Prostate gland (tissue), 2 donors: ENCODE measurements around the gene ANTXR1. TPM values are rescaled to one million over a fixed set of nuclear protein-coding genes. Genes with fewer than 3 reads are reported as not detected.
A peak's percentile ranks its signal among the peaks of the same experiment; 100 is the strongest.

ENCODE experiments used
- DNase-seq: peaks from one replicate; pipeline ENCODE4 v3.0.0-alpha.2; 2019; ENCODE audit warnings: low spot score
- H3K27ac ChIP-seq, 2 donors: fragments of 200-600 bp; sonication (generic); 2 replicates each; pipeline ENCODE4 v1.5.1; 2017 to 2019
- H3K27me3 ChIP-seq: fragments of 200-600 bp; sonication (generic); replicated peaks from 2 replicates; pipeline ENCODE4 v1.5.1; 2019; ENCODE audit not compliant: insufficient read depth
- H3K36me3 ChIP-seq, 2 donors: fragments of 200-600 bp; sonication (generic); 1 replicate in 1 of 2; 2 replicates in 1 of 2; pipeline versions ENCODE4 v1.5.1 to v1.8.1; 2017 to 2019
- H3K4me1 ChIP-seq: fragments of 200-600 bp; sonication (generic); replicated peaks from 2 replicates; pipeline ENCODE4 v1.5.1; 2019
- H3K4me3 ChIP-seq, 2 donors: fragments of 200-600 bp; sonication (generic); 2 replicates each; pipeline ENCODE4 v1.5.1; 2017 to 2019
- H3K9me3 ChIP-seq: fragments of 200-600 bp; sonication (generic); 2 replicates; pipeline ENCODE4 v1.5.1; 2017
- POLR2A ChIP-seq: fragments of 450-650 bp; IDR thresholded peaks from one replicate; pipeline ENCODE4 v1.6.1; 2016; ENCODE audit warnings: antibody characterized with exemption, mild to moderate bottlenecking
- POLR2AphosphoS5 ChIP-seq: sonication (generic); formaldehyde crosslinking; IDR thresholded peaks from one replicate; pipeline ENCODE4 v1.6.1; 2017; ENCODE audit warnings: antibody characterized with exemption
- WGBS: methylation state at CpG from one replicate; pipeline ENCODE4 v1.1.5; 2018; 5-methylcytosine and 5-hydroxymethylcytosine counted together
- intact Hi-C: fragments of 100-400 bp; cut with DNase I; formaldehyde crosslinking; loops from one replicate; pipeline ENCODE4 v1.14.2; 2022
- total RNA-seq, 2 donors: library from RNA; depleted of rRNA; stranded (reverse); fragments of >200 nt; gene quantifications; one replicate each; pipeline ENCODE4 v1.1.0, GENCODE V29; 2016
- TF ChIP-seq, protein P1 (sequence below), 4 experiments: fragments of 200-600 bp in 2 of 4; fragments of 450-650 bp in 2 of 4; sonication (generic) in 2 of 4; IDR thresholded peaks; 1 replicate in 3 of 4; 2 replicates in 1 of 4; pipeline ENCODE4 v1.5.1; 2016 to 2019; ENCODE audit warnings: antibody characterized with exemption in 4 of 4, mild to moderate bottlenecking in 2 of 4, moderate library complexity in 2 of 4

ANTXR1 gene
- total RNA-seq, 2 donors from 2014 or later, result 25.8 to 48.7 TPM

- Histone ChIP-seq H3K9me3 (no peaks in the 10 kb centered on the region), H3K27me3 (no peaks in the 10 kb centered on the region), H3K36me3 (no peaks in the 10 kb centered on the region), H3K4me3 (no peak overlapping the region), H3K27ac (no peak overlapping the region), H3K4me1 (no peaks in the 10 kb centered on the region)
- no peak for DNase-seq
- WGBS, result 59% methylated on average over 3 of the region's 3 CpGs
- intact Hi-C loops, result no loop called here
- TF ChIP-seq, protein P1, sequence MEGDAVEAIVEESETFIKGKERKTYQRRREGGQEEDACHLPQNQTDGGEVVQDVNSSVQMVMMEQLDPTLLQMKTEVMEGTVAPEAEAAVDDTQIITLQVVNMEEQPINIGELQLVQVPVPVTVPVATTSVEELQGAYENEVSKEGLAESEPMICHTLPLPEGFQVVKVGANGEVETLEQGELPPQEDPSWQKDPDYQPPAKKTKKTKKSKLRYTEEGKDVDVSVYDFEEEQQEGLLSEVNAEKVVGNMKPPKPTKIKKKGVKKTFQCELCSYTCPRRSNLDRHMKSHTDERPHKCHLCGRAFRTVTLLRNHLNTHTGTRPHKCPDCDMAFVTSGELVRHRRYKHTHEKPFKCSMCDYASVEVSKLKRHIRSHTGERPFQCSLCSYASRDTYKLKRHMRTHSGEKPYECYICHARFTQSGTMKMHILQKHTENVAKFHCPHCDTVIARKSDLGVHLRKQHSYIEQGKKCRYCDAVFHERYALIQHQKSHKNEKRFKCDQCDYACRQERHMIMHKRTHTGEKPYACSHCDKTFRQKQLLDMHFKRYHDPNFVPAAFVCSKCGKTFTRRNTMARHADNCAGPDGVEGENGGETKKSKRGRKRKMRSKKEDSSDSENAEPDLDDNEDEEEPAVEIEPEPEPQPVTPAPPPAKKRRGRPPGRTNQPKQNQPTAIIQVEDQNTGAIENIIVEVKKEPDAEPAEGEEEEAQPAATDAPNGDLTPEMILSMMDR (IDR thresholded peaks at IDR 0.05), result no peak
- TF ChIP-seq POLR2A (no peak), POLR2AphosphoS5 (no peak)
Observed at GRCh38 chr2:69134306-69134945, 121.4 kb downstream of the ANTXR1 start.

GRCh38 chr2:69138247-69138772 lies 125.3 kb downstream of the ANTXR1 start:
- intact Hi-C loops, result no loop called here
- Histone ChIP-seq H3K4me3 (no peak overlapping the region), H3K9me3 (no peaks in the 10 kb centered on the region), H3K27me3 (no peaks in the 10 kb centered on the region), H3K36me3 (no peaks in the 10 kb centered on the region), H3K27ac (no peak overlapping the region), H3K4me1 (no peaks in the 10 kb centered on the region)
- DNase-seq, result no peak
- WGBS, result 23% methylated on average over 5 of the region's 5 CpGs
- peak; percentile 14 for TF ChIP-seq POLR2AphosphoS5
- TF ChIP-seq, protein P1 (IDR thresholded peaks at IDR 0.05), result no peak

DNA sequence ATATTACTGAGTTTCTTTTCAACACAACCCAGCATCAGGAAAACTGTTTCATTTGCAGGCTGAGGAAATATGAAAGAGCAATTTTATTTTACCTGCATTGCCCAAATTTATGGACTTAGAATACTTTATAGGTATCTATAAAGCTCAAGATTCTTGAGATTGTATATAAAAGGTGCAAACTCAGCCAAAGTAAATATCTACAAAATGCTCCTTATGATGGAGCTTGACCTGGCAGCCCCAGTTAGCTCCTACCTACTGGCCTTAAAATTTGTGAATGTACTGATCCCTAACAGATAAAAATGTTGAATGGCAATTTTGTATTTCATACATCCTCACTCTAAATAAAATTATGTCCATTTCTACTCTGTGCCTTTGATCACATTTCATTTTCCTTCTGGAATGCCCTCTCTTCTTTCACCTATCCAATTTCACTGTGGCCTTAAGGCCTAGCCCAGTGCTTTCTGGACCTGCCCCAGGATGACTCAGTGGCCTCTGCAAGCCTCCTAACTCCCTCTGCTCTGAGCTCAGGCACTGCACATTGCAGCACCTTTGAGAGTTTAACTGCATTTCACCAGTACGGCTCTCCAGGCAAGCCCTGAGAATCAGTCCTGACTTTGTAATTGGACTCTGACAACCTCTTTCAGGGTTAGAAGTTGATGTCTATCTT lies 125.9 kb downstream of the ANTXR1 start:
- no peak for DNase-seq
- Histone ChIP-seq H3K36me3 (no peaks in the 10 kb centered on the region), H3K27ac (no peak overlapping the region), H3K9me3 (no peaks in the 10 kb centered on the region), H3K4me1 (no peaks in the 10 kb centered on the region), H3K4me3 (no peak overlapping the region), H3K27me3 (no peaks in the 10 kb centered on the region)
- WGBS, result 13% methylated on average over 1 of the region's 1 CpG
- intact Hi-C loops, result no loop called here
- TF ChIP-seq POLR2AphosphoS5 (no peak), POLR2A (no peak)
- TF ChIP-seq, protein P1 (IDR thresholded peaks at IDR 0.05), result no peak

DNA sequence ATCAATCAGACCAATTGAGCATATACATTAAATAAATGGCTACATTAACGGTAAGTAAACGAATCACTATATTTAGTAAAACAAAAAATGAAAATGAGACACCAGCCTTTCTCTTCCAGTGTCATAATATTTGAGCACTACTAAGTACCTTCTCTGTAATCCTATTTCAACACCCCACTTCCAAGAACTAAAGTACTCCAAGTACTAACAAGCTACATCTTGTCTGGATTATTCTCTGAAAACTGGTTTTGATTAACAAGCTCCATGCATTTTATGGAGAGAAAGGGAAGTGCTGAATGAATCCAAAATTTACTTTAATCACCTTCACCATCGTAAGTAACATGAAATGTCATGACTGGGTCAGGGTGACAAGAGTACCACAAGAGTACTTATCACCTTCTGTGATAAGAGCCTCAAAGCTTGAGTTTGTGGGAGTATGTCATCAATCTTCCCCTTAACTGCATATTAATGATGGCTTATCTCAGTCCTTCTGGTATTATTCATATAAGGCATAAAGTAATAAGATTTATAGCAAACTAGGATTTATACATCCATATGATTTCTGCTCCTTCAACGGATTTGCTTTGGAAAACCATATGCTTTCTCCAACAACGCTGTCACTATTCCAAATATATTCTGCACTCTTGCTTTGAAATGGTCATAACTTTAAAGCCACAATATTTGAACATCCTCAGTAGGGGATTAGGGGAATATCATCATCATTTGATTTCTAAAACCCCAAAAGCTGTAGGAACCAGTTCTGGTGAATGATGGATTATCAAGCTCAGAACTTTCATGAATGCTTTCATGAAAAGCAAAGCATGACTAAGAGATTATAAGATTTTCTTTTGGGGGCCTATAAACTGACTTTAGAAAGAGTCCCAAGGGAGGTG lies 127.0 kb downstream of the ANTXR1 start:
- no peak for DNase-seq
- 77% methylated on average over 5 of the region's 5 CpGs for WGBS
- intact Hi-C loops, result loop anchor here (10.0 kb wide), 1 partner anchor 125 kb away; the partner anchor contains the start of gene ANTXR1

More for the DNA sequence above, 127.0 kb downstream of the ANTXR1 start:
- Histone ChIP-seq H3K27ac (no peak overlapping the region), H3K4me1 (no peaks in the 10 kb centered on the region), H3K27me3 (no peaks in the 10 kb centered on the region), H3K4me3 (no peak overlapping the region), H3K36me3 (no peaks in the 10 kb centered on the region), H3K9me3 (no peaks in the 10 kb centered on the region)
- TF ChIP-seq POLR2AphosphoS5 (peak; percentile 28), POLR2A (no peak)
- TF ChIP-seq, protein P1 (IDR thresholded peaks at IDR 0.05), result no peak
